Measurements from ENCODE around the gene MAST4.

MAST4 gene

DNA sequence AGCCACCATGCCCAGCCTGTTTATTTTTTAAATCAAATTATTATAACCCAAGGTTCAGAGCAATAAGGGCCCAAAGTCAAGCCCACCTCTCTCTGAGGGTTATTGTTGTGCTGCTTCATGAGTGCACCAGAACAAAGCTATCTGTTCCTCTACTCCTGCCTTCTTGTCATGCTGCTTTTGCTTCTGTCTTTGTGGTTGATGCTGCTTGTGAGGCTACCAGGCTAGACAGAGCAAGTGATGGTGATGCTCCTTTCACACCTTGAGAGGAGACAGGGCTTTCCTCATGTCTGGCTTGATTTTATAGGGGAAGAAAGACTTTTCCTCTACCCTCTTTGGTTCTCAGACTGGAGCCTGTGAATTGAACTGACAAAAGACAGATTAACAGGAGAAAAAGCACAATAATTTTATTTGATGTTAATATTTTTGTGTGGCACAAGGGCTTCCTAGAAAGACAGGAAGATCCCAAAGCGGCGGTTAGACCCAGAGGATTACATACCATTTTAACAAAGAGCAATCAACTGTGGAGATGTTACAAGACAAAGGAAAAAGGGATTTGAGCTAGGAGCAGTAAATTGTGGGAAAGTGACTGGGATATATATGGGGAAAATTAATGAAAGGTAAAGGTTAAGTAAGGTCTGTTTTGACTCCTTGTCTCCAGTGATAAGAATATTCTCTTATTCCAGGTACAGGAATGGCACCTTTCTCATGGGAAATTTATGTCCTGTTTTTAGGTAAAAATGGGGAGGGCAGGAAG is 604.8 kb downstream of the MAST4 start:
- DNase-seq, result no peak

DNA sequence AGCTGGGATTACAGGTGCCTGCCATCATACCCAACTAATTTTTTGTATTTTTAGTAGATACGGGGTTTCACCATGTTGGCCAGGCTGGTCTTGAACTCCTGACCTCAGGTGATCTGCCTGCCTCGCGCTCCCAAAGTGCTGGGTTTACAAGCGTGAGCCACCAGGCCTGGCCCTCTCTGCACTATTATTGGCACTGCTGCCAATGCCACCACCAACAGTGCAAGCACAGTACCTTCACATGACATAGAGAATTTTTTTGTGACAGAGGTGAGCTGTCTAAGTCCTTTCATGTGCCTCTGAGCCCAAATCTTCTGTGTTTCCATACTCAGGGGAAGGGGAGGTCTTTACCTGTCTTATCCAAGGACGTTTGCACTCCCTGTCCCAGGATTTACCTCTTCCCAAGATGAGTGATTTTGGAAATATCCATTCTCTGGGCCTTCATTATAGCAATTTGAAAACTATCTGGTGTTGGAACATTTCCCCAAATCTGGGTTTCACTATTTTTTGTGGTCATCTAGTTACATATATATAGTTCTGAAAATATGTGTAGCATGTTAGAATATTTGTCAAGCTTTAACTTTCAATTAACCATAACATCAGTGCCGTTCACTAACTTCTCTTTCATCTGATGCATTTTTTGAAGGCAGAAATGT is 605.8 kb downstream of the MAST4 start:
- DNase-seq, result no peak

DNA sequence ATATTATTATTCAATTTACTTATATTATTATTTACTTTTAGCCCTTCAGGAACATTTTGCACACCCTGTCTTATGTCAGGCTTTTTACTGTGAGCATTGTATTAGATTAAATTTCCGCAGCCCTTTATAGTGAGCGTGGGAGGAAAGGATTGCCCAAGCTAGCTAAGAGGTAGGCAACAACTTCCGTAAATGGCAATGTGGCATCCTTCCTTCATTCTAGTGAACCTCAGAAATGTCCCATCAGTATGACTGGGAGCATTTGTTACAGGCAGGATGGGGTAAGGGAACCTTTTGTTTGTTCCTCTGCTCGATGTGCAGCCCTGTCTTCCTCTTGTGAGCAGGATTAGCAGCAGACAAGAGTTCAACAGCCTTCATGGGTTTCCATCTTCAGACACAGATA is 606.6 kb downstream of the MAST4 start:
- DNase-seq, result no peak

DNA sequence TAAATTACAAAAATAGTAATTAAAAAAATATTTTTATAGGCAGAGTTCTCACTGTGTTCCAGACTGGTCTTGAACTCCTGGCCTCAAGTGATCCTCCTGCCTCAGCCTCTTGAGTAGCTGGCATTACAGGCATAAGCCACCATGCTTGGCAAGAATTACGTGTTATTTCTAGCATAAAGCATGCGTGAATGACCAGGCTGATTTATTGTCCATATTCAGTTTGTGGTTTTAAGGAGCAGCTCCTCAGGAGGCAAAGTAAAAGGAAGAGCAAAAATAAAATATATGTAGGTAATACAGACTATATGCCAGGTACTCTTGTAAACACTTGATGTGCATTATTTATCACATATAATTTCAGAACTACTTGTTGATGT is 607.5 kb downstream of the MAST4 start:
- peak in 1 of 2 experiments; percentile 17 for DNase-seq

DNA sequence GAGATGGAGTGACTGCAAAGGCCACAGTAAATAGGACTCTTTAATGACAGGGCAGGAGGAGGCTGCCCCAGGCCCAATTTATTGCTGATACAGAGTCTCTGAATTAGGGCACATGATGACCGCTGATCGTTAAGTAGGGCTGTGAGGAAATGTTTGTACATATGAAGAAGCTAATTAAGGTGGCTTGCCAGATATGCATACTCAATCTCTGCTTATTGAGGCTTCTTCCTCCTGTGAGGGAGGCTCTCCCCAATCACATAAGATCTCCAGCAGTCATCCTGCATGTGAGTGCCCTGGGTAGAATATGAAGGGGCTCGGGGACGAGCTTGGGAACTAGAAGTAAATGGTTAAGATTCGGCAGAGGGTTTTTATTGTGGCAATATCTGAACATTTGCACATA is 608.6 kb downstream of the MAST4 start:
- no peak for DNase-seq

DNA sequence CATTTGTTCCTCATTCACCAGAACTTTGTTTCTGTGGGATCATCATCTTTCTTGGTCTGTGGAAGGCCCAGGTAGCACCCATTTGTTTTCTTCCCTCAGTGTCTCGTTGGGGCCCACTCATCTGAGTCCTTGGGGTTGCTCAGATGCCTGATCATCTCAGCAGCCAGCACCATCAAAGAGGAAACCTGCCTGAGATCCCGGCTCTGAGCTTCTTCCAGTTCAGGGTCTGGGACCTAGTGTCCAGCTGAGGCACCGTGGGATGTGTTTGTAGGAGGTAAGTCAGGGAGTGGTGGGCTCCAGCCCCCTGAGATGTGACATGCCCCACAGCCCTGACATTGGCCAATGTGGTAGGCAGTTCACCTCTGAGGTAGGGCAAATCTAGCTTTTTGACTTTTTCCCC is 609.8 kb downstream of the MAST4 start:
- DNase-seq, result no peak

DNA sequence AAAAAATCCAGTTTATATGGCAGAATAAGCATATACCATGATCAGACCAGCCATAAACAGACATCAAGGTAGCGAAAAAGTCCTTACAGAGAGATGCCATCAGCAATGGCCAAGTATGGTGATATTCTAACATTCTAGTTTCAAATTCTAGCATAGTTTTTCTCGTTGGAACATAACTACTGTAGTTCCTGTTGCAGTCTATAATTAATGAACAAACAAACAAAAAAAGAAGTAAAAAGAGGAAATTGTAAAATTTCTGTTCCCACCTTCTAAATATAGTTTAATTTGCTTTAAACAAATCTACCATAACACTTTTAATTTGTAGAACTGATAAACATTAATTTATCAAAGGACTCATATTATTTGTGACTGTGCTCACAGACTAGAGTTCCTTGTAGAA is 610.3 kb downstream of the MAST4 start:
- no peak for DNase-seq

DNA sequence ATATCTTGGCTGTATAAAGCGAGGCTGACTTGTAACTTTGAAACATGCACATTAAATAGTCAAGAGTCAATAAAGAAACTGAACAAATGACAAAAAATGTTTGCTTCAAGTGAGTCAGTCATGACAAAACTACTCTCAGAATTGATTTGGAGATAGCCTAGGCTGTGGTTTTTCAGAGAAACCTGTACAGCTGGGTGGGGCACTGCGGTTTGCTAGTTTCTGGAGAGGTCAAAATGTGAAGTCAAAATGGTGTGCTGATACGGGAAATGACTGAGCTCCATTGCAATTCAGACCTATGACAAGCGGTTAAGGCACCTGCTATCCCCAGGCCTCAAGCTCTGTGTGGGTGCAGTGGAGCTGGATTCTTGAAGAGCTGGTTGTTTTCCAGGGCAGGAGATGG is 610.7 kb downstream of the MAST4 start:
- DNase-seq, result no peak

DNA sequence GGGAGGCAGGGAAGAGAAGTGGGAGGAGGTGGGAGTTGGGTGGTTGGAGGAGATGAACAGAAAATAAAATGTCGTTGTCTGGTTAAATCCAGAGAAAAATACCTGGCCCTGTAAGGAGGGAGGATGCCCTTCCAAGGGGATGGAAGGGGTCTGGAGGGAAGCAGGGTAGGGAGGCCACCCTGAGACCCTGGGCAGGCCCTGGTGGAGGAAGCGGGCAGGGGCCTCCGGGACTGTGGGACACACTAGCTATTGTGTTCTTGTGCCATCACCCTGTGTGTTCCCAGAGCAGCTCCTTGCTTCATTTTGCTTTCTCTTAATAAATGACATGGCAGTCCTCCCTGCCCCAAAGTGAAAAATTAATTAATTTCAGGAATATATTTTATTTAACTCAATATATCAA is 612.2 kb downstream of the MAST4 start:
- DNase-seq, result no peak

DNA sequence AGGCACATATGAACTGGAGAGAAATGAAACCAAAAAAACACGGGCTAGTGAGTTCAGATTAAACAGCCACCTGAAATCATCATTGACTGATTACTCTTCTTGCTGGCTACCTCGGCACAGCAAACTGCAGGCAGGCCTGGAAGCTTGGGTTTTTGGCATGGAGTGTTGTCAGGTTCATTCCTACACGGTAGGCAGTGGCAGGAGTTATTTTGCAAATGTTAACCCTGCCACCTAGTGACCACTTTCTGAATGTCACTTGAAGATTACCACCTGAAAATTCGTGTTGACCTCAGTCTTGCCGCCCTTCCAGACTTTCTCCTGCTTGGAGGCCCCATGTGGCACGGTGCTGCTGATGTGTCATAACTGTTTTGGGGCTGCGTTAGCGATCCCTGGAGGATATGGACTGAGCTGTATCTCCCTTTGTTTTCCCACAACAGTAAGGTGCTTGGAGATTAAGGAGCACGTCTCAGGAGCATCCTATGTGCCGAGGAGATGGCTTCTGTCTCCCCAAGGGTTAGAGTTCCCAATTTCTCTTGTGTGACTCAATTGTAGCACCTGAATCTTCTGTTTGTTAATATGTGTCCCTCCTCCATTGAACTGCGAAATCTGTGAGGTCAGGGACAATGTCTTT is 613.1 kb downstream of the MAST4 start:
- peak; percentile 14 to 79 for DNase-seq

DNA sequence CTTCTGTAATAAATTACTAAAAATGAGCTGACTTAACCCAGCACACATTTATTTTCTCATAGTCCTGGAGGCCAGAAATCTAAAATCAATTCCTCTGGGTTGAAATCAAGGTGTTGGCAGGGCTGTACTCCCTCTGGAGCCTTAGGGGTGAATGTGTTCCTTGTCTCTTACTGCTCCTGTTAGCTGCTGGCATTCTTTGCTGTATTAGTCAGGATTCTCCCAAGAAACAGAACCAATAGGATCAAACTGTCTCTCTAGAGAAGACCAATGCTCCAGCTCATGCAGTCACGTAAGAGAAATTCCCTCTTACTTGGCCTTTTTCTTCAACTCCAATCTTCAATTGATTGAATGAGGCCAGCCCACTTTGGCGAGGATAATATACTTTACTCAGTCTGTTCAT is 615.7 kb downstream of the MAST4 start:
- no peak for DNase-seq

DNA sequence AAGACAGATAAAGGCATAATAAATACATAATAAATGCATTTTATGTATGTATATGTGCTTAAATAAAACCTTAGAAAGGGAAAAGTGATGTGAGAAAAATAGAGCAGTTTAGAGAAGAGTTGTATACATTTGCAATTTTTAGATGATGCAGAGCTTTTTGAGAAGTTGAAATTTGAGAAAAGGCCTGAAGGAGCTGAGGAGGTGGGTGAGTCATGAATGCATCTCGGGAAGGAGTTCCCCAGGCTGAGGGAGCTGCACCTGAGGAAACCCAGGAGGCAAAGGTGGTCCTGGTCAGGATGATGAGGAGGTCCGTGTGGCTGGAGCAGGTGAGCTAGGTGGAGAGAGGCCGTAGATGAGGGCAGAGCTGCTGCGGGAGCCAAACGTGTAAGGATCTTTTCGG is 617.8 kb downstream of the MAST4 start:
- DNase-seq, result no peak

DNA sequence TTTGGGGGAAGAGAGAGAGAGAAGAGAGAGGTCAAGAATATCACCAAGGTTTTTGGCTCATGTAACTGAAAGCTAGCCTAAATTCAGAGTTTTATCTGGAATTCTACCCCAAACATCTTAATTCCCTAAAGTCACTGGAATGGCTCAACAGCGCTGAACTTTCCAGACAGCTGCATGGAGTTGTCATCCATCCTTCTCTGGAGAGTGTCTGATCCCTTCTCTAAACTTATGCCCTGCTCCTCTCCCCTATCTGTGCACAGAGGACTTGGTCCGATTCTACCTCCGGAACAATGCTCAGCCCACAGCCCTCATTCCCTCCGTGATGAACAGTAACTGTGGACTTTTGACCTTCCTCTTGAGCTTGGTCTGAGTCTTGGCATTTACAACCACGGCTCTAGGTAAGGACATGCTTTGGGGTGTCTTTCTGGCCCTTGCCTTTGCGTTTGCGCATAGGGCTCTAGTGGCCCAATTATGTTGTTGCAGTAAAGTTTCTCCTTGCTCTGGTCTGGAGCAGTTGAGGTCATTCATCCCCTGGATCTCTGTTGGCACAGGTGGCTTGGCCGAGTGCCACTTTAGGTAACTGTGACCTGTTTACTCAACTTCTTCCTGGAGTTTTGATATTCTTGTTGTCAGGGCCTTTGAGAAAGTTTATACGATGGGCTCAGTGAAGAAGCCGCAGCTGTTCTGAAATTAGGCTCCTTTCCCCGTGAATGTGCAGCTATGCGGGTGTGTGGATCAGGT is 618.7 kb downstream of the MAST4 start:
- DNase-seq, result no peak

DNA sequence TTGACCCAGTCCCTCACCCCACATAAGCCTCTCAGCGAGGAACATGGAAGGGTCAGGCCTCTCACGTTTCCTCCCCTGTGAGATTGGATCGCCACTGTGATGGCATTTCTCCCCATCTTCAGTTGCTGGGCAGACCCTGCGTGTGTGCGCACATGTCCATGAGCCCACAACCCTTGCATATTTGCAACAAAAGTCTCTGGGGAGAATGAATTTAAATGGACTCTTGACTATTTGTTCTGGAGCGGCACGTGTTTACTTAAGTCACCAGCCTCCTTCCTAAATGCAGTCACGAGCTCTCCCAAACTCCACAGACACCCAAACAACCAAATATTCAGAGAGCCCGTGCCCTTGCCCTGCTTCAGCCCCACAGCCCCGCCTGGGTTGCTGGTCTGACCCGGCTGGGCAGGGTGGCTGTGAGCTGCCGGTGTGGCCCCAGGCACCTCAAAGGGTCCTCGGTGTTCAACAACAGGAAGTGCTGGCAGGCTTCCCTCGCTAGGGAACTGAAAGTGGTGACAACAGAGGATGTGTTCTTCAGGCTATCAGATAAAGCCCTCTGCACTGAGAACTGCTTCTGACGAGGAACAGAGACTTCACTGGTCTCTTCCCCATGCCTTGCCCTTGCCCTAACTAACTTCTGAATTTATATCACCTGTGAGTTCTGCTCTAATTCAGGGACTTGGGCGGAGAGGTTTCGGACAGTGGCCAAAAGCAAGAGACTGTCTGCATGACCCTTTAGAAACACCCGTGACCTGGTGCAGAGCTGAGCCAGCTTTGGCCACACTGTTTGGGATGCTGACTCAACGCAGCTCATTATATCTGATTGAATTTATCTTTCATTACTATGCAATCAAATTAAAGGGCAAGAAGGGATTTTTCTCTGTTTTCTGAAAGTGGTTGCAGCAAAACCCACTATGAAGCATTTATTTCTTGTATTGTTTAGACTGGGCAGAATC is 619.6 kb downstream of the MAST4 start:
- DNase-seq, result no peak

DNA sequence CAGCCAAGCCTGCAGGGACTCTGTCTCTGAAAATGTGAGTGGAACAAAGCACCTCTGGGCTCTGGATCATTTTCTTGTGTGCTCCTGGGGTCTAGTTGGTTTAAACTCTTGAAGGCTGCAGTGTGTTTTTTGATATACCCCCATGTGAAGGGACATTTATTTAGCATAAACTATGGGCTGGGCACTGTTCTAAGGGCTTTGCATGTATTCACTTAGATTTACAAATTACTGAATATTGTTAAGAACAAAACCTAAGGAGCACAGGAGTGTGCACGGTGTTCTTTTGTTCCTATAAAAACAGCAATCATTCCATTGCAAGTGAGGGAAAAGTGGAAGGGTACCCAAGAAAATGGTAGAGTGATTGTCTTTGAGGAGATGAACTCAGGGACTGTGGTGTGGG is 620.4 kb downstream of the MAST4 start:
- DNase-seq, result no peak

Measured in NCI-H446 (cell line).